Heart right ventricle (tissue), 16 donors: ENCODE results near the gene PRSS22. TPM values are rescaled to one million over a fixed set of nuclear protein-coding genes. Genes with fewer than 3 reads are reported as not detected.
A peak's percentile ranks its signal among the peaks of the same experiment; 100 is the strongest.

ENCODE experiments used
- ATAC-seq, 8 donors: fragments of 200-7000 bp; cut with Tn5 transposase; one replicate each; pipeline ENCODE4 v1.9.1; 2020; ENCODE audit warnings: mild to moderate bottlenecking in 8 of 8, moderate library complexity in 8 of 8, moderate number of reproducible peaks in 1 of 8
- DNase-seq, 2 donors: peaks; one replicate each; pipeline ENCODE4 v3.0.0-alpha.2; 2020
- H3K27ac ChIP-seq, 10 donors: fragments of 200-600 bp; sonication (generic) in 2 of 10; one replicate each; pipeline versions ENCODE4 v1.5.0 to v1.8.0; 2020 to 2022; ENCODE audit warnings: mild to moderate bottlenecking in 3 of 10
- H3K27me3 ChIP-seq, 7 donors: fragments of 200-600 bp; one replicate each; pipeline ENCODE4 v1.8.0; 2021 to 2022; ENCODE audit warnings: mild to moderate bottlenecking in 2 of 7
- H3K36me3 ChIP-seq, 9 donors: fragments of 200-600 bp; sonication (generic) in 1 of 9; one replicate each; pipeline versions ENCODE4 v1.5.0 to v1.8.0; 2020 to 2022; ENCODE audit warnings: mild to moderate bottlenecking in 2 of 9
- H3K4me1 ChIP-seq, 9 donors: fragments of 200-600 bp; sonication (generic) in 1 of 9; one replicate each; pipeline versions ENCODE4 v1.5.0 to v1.8.0; 2020 to 2022; ENCODE audit warnings: mild to moderate bottlenecking in 4 of 9
- H3K4me3 ChIP-seq, 10 donors: fragments of 200-600 bp; sonication (generic) in 2 of 10; one replicate each; pipeline versions ENCODE4 v1.5.0 to v1.8.0; 2020 to 2022; ENCODE audit warnings: mild to moderate bottlenecking in 7 of 10, moderate library complexity in 2 of 10
- H3K9me3 ChIP-seq, 11 donors: fragments of 200-600 bp in 10 of 11; sonication (generic) in 2 of 11; one replicate each; pipeline versions ENCODE4 v1.5.0 to v1.8.0; 2013 to 2022; ENCODE audit warnings: mild to moderate bottlenecking in 2 of 11, control low read depth in 1 of 11, moderate library complexity in 1 of 11
- CTCF ChIP-seq, 9 donors: fragments of 200-600 bp; sonication (generic) in 2 of 9; IDR thresholded peaks; one replicate each; pipeline versions ENCODE4 v1.5.0 to v1.8.0; 2021 to 2022; ENCODE audit warnings: antibody characterized with exemption in 9 of 9, mild to moderate bottlenecking in 5 of 9, moderate library complexity in 1 of 9
- WGBS, 2 donors: extraction: QIAGEN DNeasy Blood & Tissue Kit; methylation state at CpG; one replicate each; pipeline ENCODE4 v1.1.7; 2013; ENCODE audit warnings: inconsistent platforms in 1 of 2; 5-methylcytosine and 5-hydroxymethylcytosine counted together
- intact Hi-C, 10 donors: fragments of 100-400 bp; cut with DNase I; formaldehyde crosslinking; loops; one replicate each; pipeline versions ENCODE4 v1.11.1 to v1.14.2; 2022
- polyA plus RNA-seq, 2 donors: library from polyadenylated mRNA; stranded (reverse); fragments of 200-250 nt; gene quantifications; one replicate each; pipeline ENCODE4 v1.2.3, GENCODE V29; 2013
- total RNA-seq, 10 donors: library from RNA; stranded (reverse); fragmentation: NEBNext Ultra II Directional in 3 of 10; extraction: Animal tissue kit (Norgen Biotek cat#: 25700) in 3 of 10; gene quantifications; one replicate each; pipeline versions ENCODE4 v1.2.1 to v1.2.4, GENCODE V29; 2021 to 2023
- donor health status: Arrhythmogenic right ventricular cardiomyopathy.
- donor health status: ischemic (EF 13 %, LVEDD 7.1; RV severe dilation, severe dysfunction).
- donor health status: healthy with polysubstance abuse.
- donor health status: DM: no; HTN: yes; CAD: no.
- donor health status: DM: no; HTN: no; CAD: no.
- donor health status: ischemic (EF 25% LVEDD 6.9; RV normal size, moderate dysfunction).
- donor health status: ischemic (EF 25% LVEDD 5.7; RV mildly dilated, moderate dysfunction).
- donor health status: healthy.
- donor health status: DM: yes; HTN: yes; CAD: no.
- donor health status: Ischemic cardiomyopathy.
- donor health status: ischemic (EF 35%, LVEDD 5.7; RV mildly dilated, moderate dysfunction).
- donor health status: nonischemic (EF 11% LVEDD 7.7; RV severe dilation, severe dysfunction).
- donor health status: DM: yes; HTN: yes; CAD: no.
- donor health status: PGD.
- donor health status: ischemic (EF 29% LVEDD 5.4; RV normal size, mild dysfunction).
- donor health status: nonischemic (EF 23%, LVEDD 6.1; RV moderate dilation, normal function).

The PRSS22 gene
- total and polyA plus RNA-seq, 12 donors, result 0.21 TPM; not detected in 11

- peaks cover 0 to 31% (median 5%) of the 10 kb centered on the region in 7 donors for H3K27me3 ChIP-seq
- TF ChIP-seq CTCF (IDR thresholded peaks at IDR 0.05), result no peak
- peaks cover 0 to 17% (median 0%) of the 10 kb centered on the region in 9 donors for H3K4me1 ChIP-seq
- DNase-seq (peak in 1 of 2 donors; percentile 19), ATAC-seq (peak in 5 of 8 donors; percentile 6 to 68 (median 26))
- no peaks in the 10 kb centered on the region for H3K9me3 ChIP-seq
- H3K36me3 ChIP-seq, result no peaks in the 10 kb centered on the region
- WGBS, 2 donors, result 35 to 42% methylated on average over 22 of the region's 22 CpGs
- peak overlapping the region in 2 of 10 donors; percentile 62 to 65 for H3K27ac ChIP-seq
- H3K4me3 ChIP-seq, result no peak overlapping the region
- intact Hi-C loops, result loop anchor here in 1 of 10 donors (10.0 kb wide), 1 partner anchor 89 kb away; no protein-coding TSS in a partner anchor
These were observed 22.1 kb downstream of the PRSS22 start for GRCh38 chr16:2835638-2836493.

- WGBS, 2 donors, result 90% methylated on average over 3 of the region's 3 CpGs
- no peak for TF ChIP-seq CTCF (IDR thresholded peaks at IDR 0.05)
These were observed 23.0 kb downstream of the PRSS22 start for GRCh38 chr16:2834968-2835367.

GRCh38 chr16:2833776-2834175 lies 24.2 kb downstream of the PRSS22 start:
- DNase-seq (no peak), ATAC-seq (no peak)
- no peaks in the 10 kb centered on the region for H3K36me3 ChIP-seq
- TF ChIP-seq CTCF (IDR thresholded peaks at IDR 0.05), result no peak
- H3K4me3 ChIP-seq, result no peak overlapping the region
- no peak overlapping the region for H3K27ac ChIP-seq
- 72 to 73% methylated on average over 7 of the region's 7 CpGs for WGBS, 2 donors
- peaks cover 0 to 20% (median 4%) of the 10 kb centered on the region in 9 donors for H3K4me1 ChIP-seq
- no peaks in the 10 kb centered on the region for H3K9me3 ChIP-seq
- peaks cover 0 to 43% (median 21%) of the 10 kb centered on the region in 7 donors for H3K27me3 ChIP-seq
- intact Hi-C loops, result loop anchor here in 1 of 10 donors (10.0 kb wide), 1 partner anchor 91 kb away; no protein-coding TSS in a partner anchor

More at GRCh38 chr16:2834968-2835367, 23.0 kb downstream of the PRSS22 start:
- Histone ChIP-seq H3K4me3 (no peak overlapping the region), H3K27ac (no peak overlapping the region), H3K9me3 (no peaks in the 10 kb centered on the region), H3K4me1 (peaks cover 0 to 18% (median 2%) of the 10 kb centered on the region in 9 donors), H3K27me3 (peaks cover 0 to 35% (median 11%) of the 10 kb centered on the region in 7 donors), H3K36me3 (no peaks in the 10 kb centered on the region)
- intact Hi-C loops, result loop anchor here in 1 of 10 donors (10.0 kb wide), 1 partner anchor 90 kb away; no protein-coding TSS in a partner anchor
- no peak for DNase-seq
- ATAC-seq, result no peak

GRCh38 chr16:2831203-2831602 lies 26.8 kb downstream of the PRSS22 start:
- H3K27ac ChIP-seq, result no peak overlapping the region
- H3K36me3 ChIP-seq, result no peaks in the 10 kb centered on the region
- H3K4me3 ChIP-seq, result no peak overlapping the region
- DNase-seq, result no peak
- intact Hi-C loops, result loop anchor here in 1 of 10 donors (10.0 kb wide), 1 partner anchor 94 kb away; no protein-coding TSS in a partner anchor
- H3K27me3 ChIP-seq, result peaks cover 0 to 55% (median 28%) of the 10 kb centered on the region in 7 donors
- no peak for ATAC-seq
- no peak for TF ChIP-seq CTCF (IDR thresholded peaks at IDR 0.05)
- no peaks in the 10 kb centered on the region for H3K9me3 ChIP-seq
- WGBS, 2 donors, result 76 to 78% methylated on average over 15 of the region's 15 CpGs
- H3K4me1 ChIP-seq, result peaks cover 0 to 17% (median 4%) of the 10 kb centered on the region in 9 donors
